ENCODE results near the gene MFNG.

DNA sequence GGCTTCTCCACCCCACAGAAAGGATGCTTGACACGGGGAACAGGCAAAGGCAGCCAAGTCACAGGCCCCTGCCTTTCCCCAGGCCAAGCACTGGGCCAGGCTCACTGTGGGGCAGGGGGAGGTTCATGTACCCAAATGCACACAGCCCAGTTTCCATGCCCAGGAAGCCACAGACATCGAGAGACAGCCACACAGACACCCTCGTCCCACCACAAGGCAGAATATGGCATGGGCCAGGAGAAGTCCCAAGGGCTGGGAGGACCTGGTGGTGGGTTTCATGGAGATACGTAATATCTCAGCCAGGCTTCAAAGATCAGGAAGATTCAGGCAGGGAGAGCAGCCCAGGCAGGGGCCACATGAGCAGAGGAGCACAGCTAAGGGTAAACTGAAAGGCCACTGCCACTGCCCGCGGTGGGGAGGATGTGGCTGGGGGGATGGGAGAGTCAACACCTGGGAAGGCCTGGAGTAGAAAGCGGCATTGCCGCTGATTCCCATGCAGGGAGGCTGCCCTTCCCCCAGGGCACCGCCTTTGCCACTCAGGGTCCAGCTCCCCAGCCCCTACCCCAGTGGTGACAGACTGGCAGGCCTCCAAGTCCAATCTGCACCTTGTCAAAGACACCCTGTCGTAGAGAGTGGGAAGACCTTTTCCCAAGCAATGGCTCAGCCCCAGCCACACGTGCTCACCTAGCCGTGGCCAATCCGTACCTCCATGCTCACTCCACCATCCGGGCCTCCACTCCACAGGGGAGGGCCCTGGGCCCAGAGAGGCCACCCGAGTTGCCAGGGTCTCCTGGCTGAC, 2.4 kb upstream of the MFNG start:
- TF ChIP-seq, protein P1, sequence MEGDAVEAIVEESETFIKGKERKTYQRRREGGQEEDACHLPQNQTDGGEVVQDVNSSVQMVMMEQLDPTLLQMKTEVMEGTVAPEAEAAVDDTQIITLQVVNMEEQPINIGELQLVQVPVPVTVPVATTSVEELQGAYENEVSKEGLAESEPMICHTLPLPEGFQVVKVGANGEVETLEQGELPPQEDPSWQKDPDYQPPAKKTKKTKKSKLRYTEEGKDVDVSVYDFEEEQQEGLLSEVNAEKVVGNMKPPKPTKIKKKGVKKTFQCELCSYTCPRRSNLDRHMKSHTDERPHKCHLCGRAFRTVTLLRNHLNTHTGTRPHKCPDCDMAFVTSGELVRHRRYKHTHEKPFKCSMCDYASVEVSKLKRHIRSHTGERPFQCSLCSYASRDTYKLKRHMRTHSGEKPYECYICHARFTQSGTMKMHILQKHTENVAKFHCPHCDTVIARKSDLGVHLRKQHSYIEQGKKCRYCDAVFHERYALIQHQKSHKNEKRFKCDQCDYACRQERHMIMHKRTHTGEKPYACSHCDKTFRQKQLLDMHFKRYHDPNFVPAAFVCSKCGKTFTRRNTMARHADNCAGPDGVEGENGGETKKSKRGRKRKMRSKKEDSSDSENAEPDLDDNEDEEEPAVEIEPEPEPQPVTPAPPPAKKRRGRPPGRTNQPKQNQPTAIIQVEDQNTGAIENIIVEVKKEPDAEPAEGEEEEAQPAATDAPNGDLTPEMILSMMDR (IDR thresholded peaks at IDR 0.05): no peak
- TF ChIP-seq POLR2AphosphoS5 (IDR thresholded peaks at IDR 0.05): no peak
